ENCODE measurements around the gene PLSCR1. TPM values are rescaled to one million over a fixed set of nuclear protein-coding genes. Genes with fewer than 3 reads are reported as not detected.

The PLSCR1 gene
- total and polyA plus RNA-seq, 7 donors, result 59.3 to 194 (median 112) TPM

GRCh38 chr3:146473726-146474125 is 70.7 kb downstream of the PLSCR1 start:
- 96 to 98% methylated on average over 2 of the region's 2 CpGs for WGBS, 2 donors
- Histone ChIP-seq H3K4me1 (peaks cover 0 to 15% (median 6%) of the 10 kb centered on the region in 4 donors), H3K4me3 (no peak overlapping the region), H3K27ac (no peak overlapping the region), H3K36me3 (no peaks in the 10 kb centered on the region), H3K9me3 (no peaks in the 10 kb centered on the region), H3K27me3 (no peaks in the 10 kb centered on the region)
- TF ChIP-seq POLR2AphosphoS5 (IDR thresholded peaks at IDR 0.05), result peak in 1 of 4 donors; percentile 9
- TF ChIP-seq CTCF (IDR thresholded peaks at IDR 0.05), result no peak
- TF ChIP-seq EP300 (IDR thresholded peaks at IDR 0.05), result peak in 1 of 4 donors; percentile 32
- DNase-seq, result no peak
- intact Hi-C loops (cut with DNase I), result loop anchor here (5.0 kb wide), 1 partner anchor 69 kb away; the partner anchor contains the start of gene PLSCR1

- Histone ChIP-seq H3K9me3 (no peaks in the 10 kb centered on the region), H3K27ac (peak overlapping the region in 1 of 4 donors; percentile 32), H3K36me3 (no peaks in the 10 kb centered on the region), H3K4me3 (no peak overlapping the region), H3K27me3 (no peaks in the 10 kb centered on the region), H3K4me1 (peaks cover 0 to 15% (median 6%) of the 10 kb centered on the region in 4 donors)
- TF ChIP-seq POLR2A (IDR thresholded peaks at IDR 0.05) (no peak), CTCF (IDR thresholded peaks at IDR 0.05) (no peak), POLR2AphosphoS5 (IDR thresholded peaks at IDR 0.05) (no peak), EP300 (IDR thresholded peaks at IDR 0.05) (no peak)
- intact Hi-C loops (cut with DNase I), result loop anchor here (5.0 kb wide), 1 partner anchor 70 kb away; the partner anchor contains the start of gene PLSCR1
- WGBS, 2 donors, result 87 to 92% methylated on average over 1 of the region's 1 CpG
- no peak for DNase-seq
These were observed 71.8 kb downstream of the PLSCR1 start for GRCh38 chr3:146472611-146473010.

- Histone ChIP-seq H3K4me3 (no peak overlapping the region), H3K27ac (no peak overlapping the region), H3K36me3 (no peaks in the 10 kb centered on the region), H3K9me3 (no peaks in the 10 kb centered on the region), H3K4me1 (peaks cover 0 to 15% (median 6%) of the 10 kb centered on the region in 4 donors), H3K27me3 (no peaks in the 10 kb centered on the region)
- no peak for DNase-seq
- WGBS, 2 donors, result 89 to 96% methylated on average over 1 of the region's 1 CpG
- intact Hi-C loops (cut with DNase I), result loop anchor here (5.0 kb wide), 1 partner anchor 71 kb away; the partner anchor contains the start of gene PLSCR1
- no peak for TF ChIP-seq CTCF (IDR thresholded peaks at IDR 0.05)
- TF ChIP-seq EP300 (IDR thresholded peaks at IDR 0.05), result no peak
- TF ChIP-seq POLR2AphosphoS5 (IDR thresholded peaks at IDR 0.05), result no peak
- TF ChIP-seq POLR2A (IDR thresholded peaks at IDR 0.05), result no peak
These were observed 73.4 kb downstream of the PLSCR1 start for GRCh38 chr3:146471012-146471411.

GRCh38 chr3:146470425-146470990 is 73.9 kb downstream of the PLSCR1 start:
- intact Hi-C loops (cut with DNase I), result loop anchor here (5.0 kb wide), 1 partner anchor 72 kb away; the partner anchor contains the start of gene PLSCR1
- Histone ChIP-seq H3K27me3 (no peaks in the 10 kb centered on the region), H3K4me3 (no peak overlapping the region), H3K27ac (no peak overlapping the region), H3K36me3 (no peaks in the 10 kb centered on the region), H3K9me3 (no peaks in the 10 kb centered on the region), H3K4me1 (peaks cover 0 to 15% (median 6%) of the 10 kb centered on the region in 4 donors)
- TF ChIP-seq CTCF (IDR thresholded peaks at IDR 0.05) (no peak), EP300 (IDR thresholded peaks at IDR 0.05) (no peak), POLR2A (IDR thresholded peaks at IDR 0.05) (no peak), POLR2AphosphoS5 (IDR thresholded peaks at IDR 0.05) (no peak)
- no peak for DNase-seq
- WGBS, 2 donors, result 63 to 82% methylated on average over 9 of the region's 9 CpGs

Measured in sigmoid colon (tissue), 7 donors.